ENCODE data around the gene SPTBN5.

- TF ChIP-seq EZH2 (IDR thresholded peaks at IDR 0.05; ENCODE audit: borderline replicate concordance, low read length) (no peak), CTCF (conservative IDR thresholded peaks at IDR 0.05 in 1 of 2, IDR thresholded peaks at IDR 0.05 in 1 of 2; ENCODE audit: extremely low read depth in 1 of 2, insufficient read depth in 1 of 2, low read depth in 1 of 2, low read length in 2 of 2) (no peak)
These were observed 68.0 kb downstream of the SPTBN5 start for GRCh38 chr15:41825572-41826535.
